GM20000 (cell line): Measurements from ENCODE around the gene CEP55.

ENCODE experiments used
- DNase-seq: peaks from one replicate; pipeline ENCODE4 v3.0.0; 2012; ENCODE audit warnings: low spot score
- CTCF ChIP-seq: IDR thresholded peaks from 2 replicates; pipeline ENCODE4 v1.5.1; 2012; ENCODE audit warnings: mild to moderate bottlenecking, control low read depth; ENCODE audit errors: extremely low read depth, missing control alignments

Gene CEP55

GRCh38 chr10:93553482-93554315 lies 57.3 kb downstream of the CEP55 start:
- DNase-seq, result no peak
- no peak for TF ChIP-seq CTCF

GRCh38 chr10:93554316-93554663 lies 57.9 kb downstream of the CEP55 start:
- DNase-seq, result no peak
- TF ChIP-seq CTCF, result no peak

GRCh38 chr10:93554760-93555432 lies 58.5 kb downstream of the CEP55 start:
- peak; percentile 59 for TF ChIP-seq CTCF
- peak; percentile 74 for DNase-seq

GRCh38 chr10:93559490-93559889 lies 63.1 kb downstream of the CEP55 start:
- TF ChIP-seq CTCF, result no peak
- DNase-seq, result no peak

- DNase-seq, result no peak
- TF ChIP-seq CTCF, result no peak
These were observed 64.1 kb downstream of the CEP55 start for GRCh38 chr10:93560541-93560940.

- TF ChIP-seq CTCF, result no peak
- DNase-seq, result no peak
These were observed 69.0 kb downstream of the CEP55 start for GRCh38 chr10:93565446-93565845.
